ENCODE data around the gene TUBGCP6. TPM values are rescaled to one million over a fixed set of nuclear protein-coding genes. Genes with fewer than 3 reads are reported as not detected.

The TUBGCP6 gene
- total RNA-seq, 1 donor from 2014 or later, result 22.8 TPM

DNA sequence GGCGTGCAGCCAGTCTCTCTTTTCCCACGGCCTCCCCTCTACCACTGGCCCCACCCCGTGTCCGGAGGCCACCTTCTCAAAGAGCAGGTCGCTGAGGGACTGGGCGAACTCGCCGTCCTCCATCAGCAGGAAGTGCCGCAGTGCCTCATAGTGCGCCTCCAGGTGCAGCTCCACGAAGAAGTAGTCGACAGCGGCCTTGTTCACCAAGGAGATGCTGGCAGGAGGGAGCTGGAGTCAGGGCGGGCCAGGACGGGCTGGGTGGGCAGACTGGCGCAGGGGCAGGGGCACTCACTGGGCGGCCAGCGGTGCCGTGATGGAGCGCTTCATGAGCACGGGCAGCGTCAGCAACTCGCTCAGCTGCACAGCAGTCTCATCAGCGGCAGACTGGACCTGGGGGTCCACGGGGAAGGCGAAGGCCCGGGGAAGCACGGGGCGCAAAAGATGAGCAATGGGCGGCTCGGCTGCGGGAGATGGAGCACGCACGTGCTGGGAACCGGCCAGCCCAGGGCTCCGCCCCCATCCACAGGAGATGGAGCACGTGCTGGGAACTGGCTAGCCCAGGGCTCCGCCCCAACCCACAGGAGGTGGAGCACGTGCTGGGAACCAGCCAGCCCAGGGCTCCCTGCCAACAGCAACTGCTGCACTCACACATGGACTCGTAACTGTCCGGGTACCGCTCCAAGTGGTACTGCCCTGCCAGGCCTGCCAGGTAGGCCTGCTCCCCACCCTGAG, 25.7 kb downstream of the TUBGCP6 start:
- DNase-seq (ENCODE audit: low spot score), result peak; percentile 88
- intact Hi-C loops (cut with DNase I), result no loop called here

DNA sequence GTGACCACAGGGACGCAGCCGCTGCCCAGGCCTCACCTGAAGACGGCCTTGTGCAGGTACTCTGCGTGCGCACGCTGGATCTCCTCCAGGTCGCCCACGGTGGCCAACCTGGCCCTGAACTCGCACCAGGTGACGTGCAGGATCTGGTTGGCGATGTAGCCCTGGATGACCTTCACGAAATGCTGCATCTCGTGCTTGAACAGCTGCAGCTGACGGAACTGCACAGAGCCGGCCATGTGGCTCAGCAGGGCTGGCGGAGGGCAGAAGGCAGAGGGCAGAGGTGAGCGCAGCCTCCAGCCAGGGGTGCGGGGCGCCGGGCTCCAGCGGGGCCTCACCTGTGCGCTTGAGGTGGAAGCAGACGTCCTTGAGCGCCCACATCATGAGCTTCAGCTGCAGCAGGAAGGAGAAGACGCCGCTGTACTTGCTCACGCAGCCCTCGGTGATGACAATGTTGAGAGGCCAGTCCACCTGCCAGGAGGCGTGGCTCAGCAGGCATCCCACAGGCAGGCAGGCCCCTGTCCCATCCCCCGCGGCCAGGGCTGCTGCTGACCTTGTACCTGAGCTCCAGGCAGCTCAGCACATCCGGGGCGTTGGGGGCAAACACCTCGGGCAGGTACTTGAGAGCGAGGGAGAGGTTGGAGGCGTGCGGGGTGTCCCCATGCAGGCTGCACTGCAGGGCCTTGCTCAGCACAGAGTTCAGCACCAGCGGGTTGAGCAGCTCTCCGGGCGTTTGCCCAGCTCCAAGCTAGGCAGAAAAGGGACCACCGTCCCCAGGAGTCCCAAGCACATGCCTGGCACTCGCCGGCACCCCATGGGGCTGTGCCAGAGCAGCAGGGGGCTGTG, 26.4 kb downstream of the TUBGCP6 start:
- intact Hi-C loops (cut with DNase I), result no loop called here
- no peak for DNase-seq (ENCODE audit: low spot score)

GRCh38 chr22:50217543-50218152, 27.2 kb downstream of the TUBGCP6 start:
- intact Hi-C loops (cut with DNase I), result no loop called here
- DNase-seq (ENCODE audit: low spot score), result no peak

DNA sequence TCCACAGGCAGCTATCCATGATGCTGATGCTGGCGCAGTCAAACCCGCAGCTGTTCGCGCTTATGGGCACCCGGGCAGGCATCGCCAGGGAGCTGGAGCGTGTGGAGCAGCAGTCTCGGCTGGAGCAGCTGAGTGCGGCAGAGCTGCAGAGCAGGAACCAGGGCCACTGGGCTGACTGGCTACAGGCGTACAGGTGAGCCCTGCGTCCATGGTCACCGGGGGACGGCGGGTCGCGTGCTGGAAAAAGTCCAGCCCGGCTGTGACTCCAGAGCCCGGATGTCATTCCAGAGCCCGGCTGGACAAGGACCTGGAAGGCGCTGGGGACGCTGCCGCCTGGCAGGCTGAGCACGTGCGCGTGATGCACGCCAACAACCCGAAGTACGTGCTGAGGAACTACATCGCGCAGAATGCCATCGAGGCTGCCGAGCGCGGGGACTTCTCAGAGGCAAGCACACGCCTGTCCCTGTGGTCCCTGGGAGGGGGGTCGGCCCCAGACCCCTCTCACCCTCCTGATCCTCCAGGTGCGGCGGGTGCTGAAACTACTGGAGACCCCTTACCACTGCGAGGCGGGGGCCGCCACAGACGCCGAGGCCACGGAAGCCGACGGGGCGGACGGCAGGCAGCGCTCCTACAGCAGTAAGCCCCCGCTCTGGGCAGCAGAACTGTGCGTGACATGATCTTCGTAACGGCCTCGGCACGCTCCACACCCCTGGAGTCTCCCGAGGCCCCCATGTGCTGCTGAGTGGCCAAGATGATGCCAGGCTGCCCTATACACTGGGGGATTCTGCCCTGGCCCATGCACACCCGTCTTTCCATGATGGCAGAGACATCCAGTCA, 27.9 kb downstream of the TUBGCP6 start:
- intact Hi-C loops (cut with DNase I), result no loop called here
- no peak for DNase-seq (ENCODE audit: low spot score)

DNA sequence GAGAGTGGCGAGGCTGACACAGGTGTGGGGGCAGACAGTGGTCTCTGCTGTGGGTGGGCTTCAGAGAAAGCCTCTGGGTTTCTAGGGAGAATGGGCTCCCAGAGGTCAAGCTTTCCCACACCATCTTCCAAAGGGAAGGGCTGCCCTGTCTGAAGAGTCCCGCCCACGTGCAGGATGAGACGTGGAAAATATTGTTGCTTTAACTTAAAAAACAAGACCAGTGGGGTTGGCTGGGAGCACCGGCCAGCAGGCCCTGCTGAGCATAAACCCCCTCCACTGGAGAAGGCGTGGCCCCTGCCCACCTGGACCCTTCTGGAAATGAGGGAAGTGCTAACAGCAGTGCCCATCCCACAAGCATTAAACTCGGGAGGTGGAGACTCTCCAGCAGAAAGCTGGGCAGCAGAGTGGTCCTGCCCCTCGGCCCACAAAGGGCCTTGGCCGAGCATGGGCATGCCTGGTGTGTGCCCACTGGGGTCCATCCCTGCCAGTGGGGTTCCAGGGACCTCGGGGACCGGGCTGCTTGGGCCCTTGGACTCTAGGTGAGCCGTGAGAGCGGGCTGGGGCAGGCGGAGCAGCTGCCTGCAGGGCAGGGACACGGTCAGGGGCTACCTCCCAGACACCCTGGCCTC, 28.7 kb downstream of the TUBGCP6 start:
- intact Hi-C loops (cut with DNase I), result no loop called here
- DNase-seq (ENCODE audit: low spot score), result no peak

- intact Hi-C loops (cut with DNase I), result no loop called here
These were observed 29.3 kb downstream of the TUBGCP6 start for GRCh38 chr22:50215297-50216054.

GRCh38 chr22:50213263-50213662, 31.6 kb downstream of the TUBGCP6 start:
- intact Hi-C loops (cut with DNase I), result no loop called here

More at GRCh38 chr22:50215297-50216054, 29.3 kb downstream of the TUBGCP6 start:
- DNase-seq (ENCODE audit: low spot score), result no peak

GRCh38 chr22:50211147-50211546, 33.7 kb downstream of the TUBGCP6 start:
- no peak for DNase-seq (ENCODE audit: low spot score)
- intact Hi-C loops (cut with DNase I), result no loop called here

More at GRCh38 chr22:50213263-50213662, 31.6 kb downstream of the TUBGCP6 start:
- DNase-seq (ENCODE audit: low spot score), result no peak

GRCh38 chr22:50210378-50211139, 34.3 kb downstream of the TUBGCP6 start:
- intact Hi-C loops (cut with DNase I), result no loop called here
- no peak for DNase-seq (ENCODE audit: low spot score)

DNA sequence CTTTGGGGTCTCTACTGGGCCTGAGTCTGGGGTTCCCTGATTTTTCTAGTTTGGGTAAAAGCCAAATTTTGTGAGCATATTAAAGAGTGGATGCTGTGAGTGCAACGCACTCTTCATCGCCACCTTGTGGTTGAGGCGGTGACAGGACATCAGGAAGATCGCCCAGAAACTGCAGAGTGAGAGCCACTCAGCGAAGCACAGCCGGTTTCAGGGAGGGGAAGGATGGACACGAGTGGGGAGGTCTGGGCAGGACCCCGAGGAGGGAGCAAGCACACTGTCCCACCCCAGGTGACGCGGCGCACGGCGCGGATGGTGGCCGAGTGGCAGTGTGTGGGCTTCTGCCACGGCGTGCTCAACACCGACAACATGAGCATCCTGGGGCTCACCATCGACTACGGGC, 34.9 kb downstream of the TUBGCP6 start:
- intact Hi-C loops (cut with DNase I), result loop anchor here (10.0 kb wide), 2 partner anchors 245 to 275 kb away; partner anchors contain the start of gene PIM3
- no peak for DNase-seq (ENCODE audit: low spot score)

GRCh38 chr22:50208939-50209892, 35.6 kb downstream of the TUBGCP6 start:
- DNase-seq (ENCODE audit: low spot score), result no peak
- intact Hi-C loops (cut with DNase I), result loop anchor here (10.0 kb wide), 2 partner anchors 244 to 274 kb away; partner anchors contain the start of gene PIM3

GRCh38 chr22:50208430-50208938, 36.3 kb downstream of the TUBGCP6 start:
- no peak for DNase-seq (ENCODE audit: low spot score)
- intact Hi-C loops (cut with DNase I), result loop anchor here (10.0 kb wide), 2 partner anchors 244 to 274 kb away; partner anchors contain the start of gene PIM3

DNA sequence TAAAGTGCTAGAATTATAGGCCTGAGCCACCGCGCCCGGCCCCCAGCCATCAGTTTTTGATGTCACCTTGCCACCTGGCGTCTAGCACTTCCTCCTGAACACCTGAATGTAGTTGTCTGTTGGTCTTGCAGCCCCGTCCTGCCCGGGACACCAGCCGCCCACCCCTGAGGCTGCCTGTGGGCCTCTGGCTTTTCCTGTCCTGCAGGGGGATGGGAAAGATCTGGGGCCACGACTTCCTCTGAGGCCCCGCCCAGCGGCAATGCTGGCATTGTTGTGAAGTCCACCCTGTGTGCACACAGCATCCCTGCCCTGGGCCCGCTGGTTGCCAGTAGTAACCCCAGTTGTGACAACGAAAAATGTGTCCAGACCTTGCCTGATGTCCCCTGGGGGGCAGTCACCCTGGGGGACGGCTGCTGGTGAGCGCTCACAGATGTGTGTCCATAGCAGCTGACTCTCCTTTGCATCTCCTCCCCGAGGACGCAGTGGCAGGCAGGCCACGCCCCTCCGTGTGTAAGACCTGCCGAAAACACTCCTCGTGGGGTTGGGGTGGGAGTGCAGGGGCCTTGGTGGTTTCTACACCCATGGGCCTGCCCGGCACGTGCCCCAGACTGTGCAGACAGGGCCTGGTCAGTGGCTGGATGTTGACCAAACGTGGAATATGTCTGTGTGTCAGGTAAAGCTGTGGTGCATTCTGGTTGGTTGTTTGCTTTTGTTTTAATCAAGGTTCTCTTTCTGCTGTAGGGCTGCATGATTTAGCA, 37.3 kb downstream of the TUBGCP6 start:
- intact Hi-C loops (cut with DNase I), result loop anchor here (2.0 to 10.0 kb wide), 3 partner anchors 59 to 273 kb away; partner anchors contain the start of gene PIM3
- DNase-seq (ENCODE audit: low spot score), result no peak

DNA sequence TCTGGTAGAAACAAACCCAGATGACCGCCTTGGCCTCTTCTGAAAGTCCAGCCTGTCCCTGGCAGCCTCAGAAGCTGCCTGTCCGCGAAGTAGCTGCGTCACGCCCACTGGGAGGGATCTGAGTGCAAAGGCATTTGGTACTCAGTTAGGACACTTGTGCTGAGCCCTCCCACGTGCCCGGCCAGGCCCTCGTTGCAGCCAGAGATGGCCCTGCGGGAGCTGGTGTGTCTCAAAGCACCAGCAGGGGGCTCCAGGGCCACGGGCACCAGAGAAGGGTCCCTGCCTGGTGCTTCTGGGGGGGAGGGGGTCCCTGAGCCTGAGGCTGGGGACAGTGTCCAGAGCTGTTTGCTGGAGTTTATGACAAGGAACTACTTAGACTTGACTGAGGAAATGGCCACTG, 38.2 kb downstream of the TUBGCP6 start:
- intact Hi-C loops (cut with DNase I), result loop anchor here (2.0 to 10.0 kb wide), 3 partner anchors 58 to 272 kb away; partner anchors contain the start of gene PIM3
- DNase-seq (ENCODE audit: low spot score), result peak; percentile 89

All from cardiac septum (tissue), 1 donor.